Chondrocyte (in vitro differentiated cells): Measurements from ENCODE around the gene NR6A1. TPM values are rescaled to one million over a fixed set of nuclear protein-coding genes. Genes with fewer than 3 reads are reported as not detected.

Experiments used
- DNase-seq: peaks from one replicate; pipeline ENCODE4 v3.0.0; 2021; ENCODE audit warnings: mixed read lengths, low spot score
- H3K27ac Mint-ChIP-seq: one replicate; pipeline ENCODE4 v1.8.0; 2021; ENCODE audit warnings: mild to moderate bottlenecking, moderate library complexity, mixed read lengths; ENCODE audit not compliant: unreplicated experiment
- H3K27me3 Mint-ChIP-seq: 2 replicates; pipeline ENCODE4 v1.8.0; 2021; ENCODE audit warnings: low read depth, mixed read lengths
- H3K36me3 Mint-ChIP-seq: 2 replicates; pipeline ENCODE4 v1.8.0; 2021; ENCODE audit warnings: low read depth, mixed read lengths
- H3K4me1 Mint-ChIP-seq: 2 replicates; pipeline ENCODE4 v1.8.0; 2021; ENCODE audit warnings: low read depth, mild to moderate bottlenecking, mixed read lengths
- H3K4me3 Mint-ChIP-seq: one replicate; pipeline ENCODE4 v1.8.0; 2021; ENCODE audit warnings: mild to moderate bottlenecking, moderate library complexity, mixed read lengths; ENCODE audit not compliant: unreplicated experiment
- H3K9me3 Mint-ChIP-seq: 2 replicates; pipeline ENCODE4 v1.8.0; 2021; ENCODE audit warnings: low read depth, mixed read lengths
- total RNA-seq: library from RNA; stranded (reverse); gene quantifications from 3 replicates; pipeline ENCODE4 v1.2.1, GENCODE V29; 2021
- TF ChIP-seq, protein P1 (sequence below): fragments of 200-600 bp; sonication (generic); IDR thresholded peaks from 2 replicates; pipeline ENCODE4 v1.5.0; 2021; ENCODE audit warnings: antibody characterized with exemption, mild to moderate bottlenecking, moderate library complexity

NR6A1 gene
- total RNA-seq, 1 donor from 2014 or later, result 0.77 TPM

DNA sequence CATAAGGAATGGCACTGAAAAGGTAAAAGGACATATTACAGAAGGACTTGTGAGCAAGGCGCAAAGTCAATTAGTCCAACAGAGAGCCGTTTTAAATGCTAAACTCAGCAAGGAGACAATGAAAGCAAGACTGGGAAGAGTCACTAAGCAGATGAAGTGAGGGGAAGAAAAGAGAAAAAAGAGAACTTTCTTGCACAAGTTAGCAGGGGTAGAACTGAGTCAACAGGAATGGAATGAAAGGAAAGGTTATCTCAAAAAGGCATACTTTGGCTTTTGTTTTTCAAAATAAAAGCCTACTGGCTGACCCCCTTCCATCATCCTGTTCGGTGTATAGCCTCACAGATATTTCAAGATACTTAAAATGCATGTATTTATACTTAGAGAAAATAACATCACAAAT lies 75.0 kb downstream of the NR6A1 start:
- Mint-ChIP-seq H3K27ac (peak overlapping the region; percentile 98), H3K9me3 (peaks cover 3% of the 10 kb centered on the region), H3K36me3 (peaks cover 3% of the 10 kb centered on the region), H3K4me3 (no peak overlapping the region), H3K27me3 (no peaks in the 10 kb centered on the region), H3K4me1 (peaks cover 63% of the 10 kb centered on the region)
- no peak for DNase-seq
- TF ChIP-seq, protein P1, sequence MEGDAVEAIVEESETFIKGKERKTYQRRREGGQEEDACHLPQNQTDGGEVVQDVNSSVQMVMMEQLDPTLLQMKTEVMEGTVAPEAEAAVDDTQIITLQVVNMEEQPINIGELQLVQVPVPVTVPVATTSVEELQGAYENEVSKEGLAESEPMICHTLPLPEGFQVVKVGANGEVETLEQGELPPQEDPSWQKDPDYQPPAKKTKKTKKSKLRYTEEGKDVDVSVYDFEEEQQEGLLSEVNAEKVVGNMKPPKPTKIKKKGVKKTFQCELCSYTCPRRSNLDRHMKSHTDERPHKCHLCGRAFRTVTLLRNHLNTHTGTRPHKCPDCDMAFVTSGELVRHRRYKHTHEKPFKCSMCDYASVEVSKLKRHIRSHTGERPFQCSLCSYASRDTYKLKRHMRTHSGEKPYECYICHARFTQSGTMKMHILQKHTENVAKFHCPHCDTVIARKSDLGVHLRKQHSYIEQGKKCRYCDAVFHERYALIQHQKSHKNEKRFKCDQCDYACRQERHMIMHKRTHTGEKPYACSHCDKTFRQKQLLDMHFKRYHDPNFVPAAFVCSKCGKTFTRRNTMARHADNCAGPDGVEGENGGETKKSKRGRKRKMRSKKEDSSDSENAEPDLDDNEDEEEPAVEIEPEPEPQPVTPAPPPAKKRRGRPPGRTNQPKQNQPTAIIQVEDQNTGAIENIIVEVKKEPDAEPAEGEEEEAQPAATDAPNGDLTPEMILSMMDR, result no peak

DNA sequence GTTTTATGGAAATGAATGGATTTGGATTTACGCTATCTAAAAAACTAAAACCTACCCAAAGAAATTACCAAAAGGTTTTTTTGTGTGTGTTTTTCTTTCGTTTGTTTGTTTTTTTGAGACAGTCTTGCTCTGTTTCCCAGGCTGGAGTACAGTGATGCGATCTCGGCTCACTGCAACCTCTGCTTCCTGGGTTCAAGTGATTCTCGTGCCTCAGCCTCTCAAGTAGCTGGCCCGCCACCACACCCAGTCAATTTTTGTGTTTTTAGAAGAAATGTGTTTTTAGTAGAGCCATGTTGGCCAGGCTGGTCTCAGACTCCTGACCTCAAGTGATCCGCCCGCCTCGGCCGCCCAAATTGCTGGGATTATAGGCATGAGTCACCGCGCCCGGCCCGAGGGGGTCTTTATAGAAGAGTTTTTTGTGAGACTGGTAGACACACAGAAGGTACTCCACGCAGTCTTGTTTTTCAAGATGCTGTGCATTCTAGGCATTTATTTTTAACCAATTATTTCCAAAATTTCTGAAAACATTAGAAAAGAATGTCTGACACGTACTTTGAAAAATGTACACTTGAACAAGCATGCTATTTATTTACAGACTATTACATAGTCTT lies 75.7 kb downstream of the NR6A1 start:
- no peak for DNase-seq
- Mint-ChIP-seq H3K27me3 (no peaks in the 10 kb centered on the region), H3K9me3 (peaks cover 3% of the 10 kb centered on the region), H3K36me3 (peaks cover 3% of the 10 kb centered on the region), H3K27ac (peak overlapping the region; percentile 98), H3K4me3 (peak overlapping the region; percentile 56), H3K4me1 (peaks cover 63% of the 10 kb centered on the region)
- TF ChIP-seq, protein P1, result no peak

DNA sequence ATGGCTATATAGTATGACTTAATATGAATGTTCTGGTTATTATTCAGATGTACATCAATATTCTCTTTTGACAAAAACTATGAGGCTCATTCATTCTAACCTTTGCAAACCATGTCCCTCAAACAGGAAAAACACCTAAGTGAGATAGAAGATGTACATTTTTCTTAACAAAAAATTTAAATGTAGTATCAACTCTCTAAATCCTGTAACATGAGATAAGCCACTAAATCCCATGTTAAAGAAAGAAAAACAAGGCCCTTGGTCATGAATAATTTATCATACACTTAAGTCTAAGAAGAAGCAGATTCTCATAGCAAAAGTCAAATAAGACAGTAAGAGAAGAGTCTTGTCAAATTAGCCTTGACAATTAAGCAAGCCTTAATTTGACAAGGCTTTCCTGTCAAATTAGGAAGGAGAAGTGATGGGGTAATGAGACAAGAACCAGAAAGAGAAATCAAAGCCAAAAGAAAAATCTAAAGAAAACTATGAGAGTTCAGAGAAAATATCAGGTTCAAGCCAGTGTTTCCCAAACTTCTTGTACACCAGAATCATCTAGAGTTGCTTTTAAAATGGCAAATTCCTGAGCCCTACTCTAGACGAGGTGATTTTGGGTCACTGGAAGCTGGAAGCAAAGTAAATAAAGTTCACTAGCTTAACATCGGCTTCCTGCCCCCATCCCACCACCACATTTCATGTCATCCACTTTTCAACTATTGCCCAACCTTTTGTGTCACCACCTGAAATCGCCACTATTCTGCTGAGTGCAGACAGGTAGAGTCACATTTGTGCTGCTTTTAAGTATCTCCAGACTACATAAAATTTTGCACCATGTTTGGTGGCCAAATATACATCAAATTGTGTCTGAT lies 76.5 kb downstream of the NR6A1 start:
- peaks cover 2% of the 10 kb centered on the region for H3K36me3 Mint-ChIP-seq
- peaks cover 3% of the 10 kb centered on the region for H3K9me3 Mint-ChIP-seq
- no peaks in the 10 kb centered on the region for H3K27me3 Mint-ChIP-seq
- TF ChIP-seq, protein P1, result no peak
- H3K4me1 Mint-ChIP-seq, result peaks cover 65% of the 10 kb centered on the region
- H3K4me3 Mint-ChIP-seq, result peak overlapping the region; percentile 56
- H3K27ac Mint-ChIP-seq, result peak overlapping the region; percentile 98
- no peak for DNase-seq

DNA sequence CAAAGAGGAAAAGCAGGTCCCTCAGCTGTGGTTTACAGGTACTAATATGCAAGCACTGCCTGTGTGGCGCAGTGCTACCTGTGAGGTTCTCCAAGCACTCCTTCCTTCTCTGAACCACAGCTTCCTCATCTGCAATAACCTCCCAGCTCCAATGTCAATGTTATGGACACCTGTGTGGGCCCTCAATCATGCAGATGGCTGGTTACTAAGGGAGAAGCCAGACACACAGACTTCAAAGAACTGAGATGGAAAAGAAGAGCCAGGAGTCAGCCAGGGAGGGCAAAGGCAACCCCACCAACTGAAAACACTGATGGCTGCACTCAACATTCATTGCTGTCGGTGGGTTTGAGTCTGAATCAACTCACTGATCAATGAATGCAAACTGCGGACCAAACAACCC lies 77.7 kb downstream of the NR6A1 start:
- Mint-ChIP-seq H3K27me3 (no peaks in the 10 kb centered on the region), H3K27ac (peak overlapping the region; percentile 63), H3K36me3 (no peaks in the 10 kb centered on the region), H3K4me1 (peaks cover 61% of the 10 kb centered on the region), H3K9me3 (peaks cover 3% of the 10 kb centered on the region), H3K4me3 (no peak overlapping the region)
- TF ChIP-seq, protein P1, result no peak
- DNase-seq, result no peak

DNA sequence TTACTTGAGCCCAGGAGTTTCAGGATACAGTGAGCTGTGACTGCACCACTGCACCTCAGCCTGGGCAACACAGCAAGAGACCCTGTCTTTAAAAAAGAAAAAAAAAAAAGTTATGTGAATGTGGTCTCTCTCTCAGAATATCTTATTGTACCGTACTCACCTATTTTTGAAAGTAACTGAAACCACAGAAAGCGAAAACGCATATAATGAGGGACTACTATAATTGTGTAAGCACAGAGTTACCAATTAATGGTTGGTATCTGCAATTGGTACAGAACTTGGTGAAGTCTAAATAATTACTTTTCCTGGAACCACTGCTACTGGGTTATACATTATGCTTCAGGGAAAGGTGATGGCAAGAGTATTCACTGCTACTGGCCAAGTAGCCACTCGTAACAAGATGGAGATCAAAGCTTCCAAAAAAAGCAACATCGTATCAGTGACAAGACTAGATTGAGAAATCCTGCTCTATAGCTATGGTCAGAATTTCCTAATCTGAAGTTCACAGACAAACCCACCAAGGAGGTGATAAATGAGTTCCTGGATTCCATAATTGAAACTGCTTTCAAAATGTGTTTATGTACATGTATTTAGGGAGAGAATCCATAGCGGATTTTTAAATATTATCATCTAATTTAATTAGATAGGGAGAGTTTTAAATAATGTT lies 82.7 kb downstream of the NR6A1 start:
- H3K27ac Mint-ChIP-seq, result no peak overlapping the region
- no peaks in the 10 kb centered on the region for H3K9me3 Mint-ChIP-seq
- H3K36me3 Mint-ChIP-seq, result peaks cover 2% of the 10 kb centered on the region
- no peaks in the 10 kb centered on the region for H3K27me3 Mint-ChIP-seq
- peaks cover 18% of the 10 kb centered on the region for H3K4me1 Mint-ChIP-seq
- no peak overlapping the region for H3K4me3 Mint-ChIP-seq
- DNase-seq, result no peak
- TF ChIP-seq, protein P1, result no peak
